ENCODE data around the gene HOXC13.

Gene HOXC13

GRCh38 chr12:53938326-53939140, at the start of gene HOXC13:
Gene HOXC13, plus strand, starts transcription at chr12:53938831. Its CDS starts 76 bp downstream, at chr12:53938907.
- no peak for TF ChIP-seq CTCF (IDR thresholded peaks at IDR 0.05)

GRCh38 chr12:53890081-53890480, 48.5 kb upstream of the HOXC13 start:
- TF ChIP-seq CTCF (IDR thresholded peaks at IDR 0.05): no peak

- TF ChIP-seq CTCF (IDR thresholded peaks at IDR 0.05): no peak
These were observed 45.8 kb upstream of the HOXC13 start for GRCh38 chr12:53892762-53893395.

- no peak for TF ChIP-seq CTCF (IDR thresholded peaks at IDR 0.05)
These were observed 39.4 kb upstream of the HOXC13 start for GRCh38 chr12:53899230-53899629.

GRCh38 chr12:53907103-53907502, 31.5 kb upstream of the HOXC13 start:
- TF ChIP-seq CTCF (IDR thresholded peaks at IDR 0.05): no peak

GRCh38 chr12:53916788-53917655, 21.6 kb upstream of the HOXC13 start:
- no peak for TF ChIP-seq CTCF (IDR thresholded peaks at IDR 0.05)
